NCI-H2029 (cell line): ENCODE data around the gene ASTN1.

Experiments
- DNase-seq: peaks from one replicate; lab custom pipeline; 2025; lab: John Stamatoyannopoulos, UW

Gene ASTN1

GRCh38 chr1:177043597-177043996, 120.9 kb downstream of the ASTN1 start:
- no peak for DNase-seq

- DNase-seq: no peak
Measured at GRCh38 chr1:177035586-177035985, 128.9 kb downstream of the ASTN1 start.

GRCh38 chr1:177033628-177034027, 130.9 kb downstream of the ASTN1 start:
- DNase-seq: no peak

- no peak for DNase-seq
Measured at GRCh38 chr1:177032434-177032833, 132.1 kb downstream of the ASTN1 start.

GRCh38 chr1:177024623-177025022, 139.9 kb downstream of the ASTN1 start:
- no peak for DNase-seq

- DNase-seq: no peak
Measured at GRCh38 chr1:177023726-177024125, 140.8 kb downstream of the ASTN1 start.

GRCh38 chr1:177023249-177023648, 141.3 kb downstream of the ASTN1 start:
- no peak for DNase-seq

- DNase-seq: no peak
Measured at GRCh38 chr1:177021687-177022086, 142.8 kb downstream of the ASTN1 start.

GRCh38 chr1:177020851-177021589, 143.5 kb downstream of the ASTN1 start:
- no peak for DNase-seq

GRCh38 chr1:177017287-177017852, 147.1 kb downstream of the ASTN1 start:
- no peak for DNase-seq

- no peak for DNase-seq
Measured at GRCh38 chr1:177014325-177014724, 150.2 kb downstream of the ASTN1 start.

GRCh38 chr1:177012342-177012925, 152.1 kb downstream of the ASTN1 start:
- no peak for DNase-seq

GRCh38 chr1:177011508-177011907, 153.0 kb downstream of the ASTN1 start:
- no peak for DNase-seq

- DNase-seq: no peak
Measured at GRCh38 chr1:177010211-177010825, 154.2 kb downstream of the ASTN1 start.

- DNase-seq: no peak
Measured at GRCh38 chr1:177008653-177009052, 155.9 kb downstream of the ASTN1 start.

GRCh38 chr1:177007437-177008161, 156.9 kb downstream of the ASTN1 start:
- no peak for DNase-seq

- DNase-seq: no peak
Measured at GRCh38 chr1:177002891-177003290, 161.6 kb downstream of the ASTN1 start.

- DNase-seq: no peak
Measured at GRCh38 chr1:177001556-177001955, 163.0 kb downstream of the ASTN1 start.

- DNase-seq: no peak
Measured at GRCh38 chr1:176998183-176998795, 166.2 kb downstream of the ASTN1 start.

- DNase-seq: no peak
Measured at GRCh38 chr1:176996456-176997090, 167.9 kb downstream of the ASTN1 start.

GRCh38 chr1:176994931-176995596, 169.4 kb downstream of the ASTN1 start:
- no peak for DNase-seq
